ENCODE data around the gene MTTP.

Gene MTTP

DNA sequence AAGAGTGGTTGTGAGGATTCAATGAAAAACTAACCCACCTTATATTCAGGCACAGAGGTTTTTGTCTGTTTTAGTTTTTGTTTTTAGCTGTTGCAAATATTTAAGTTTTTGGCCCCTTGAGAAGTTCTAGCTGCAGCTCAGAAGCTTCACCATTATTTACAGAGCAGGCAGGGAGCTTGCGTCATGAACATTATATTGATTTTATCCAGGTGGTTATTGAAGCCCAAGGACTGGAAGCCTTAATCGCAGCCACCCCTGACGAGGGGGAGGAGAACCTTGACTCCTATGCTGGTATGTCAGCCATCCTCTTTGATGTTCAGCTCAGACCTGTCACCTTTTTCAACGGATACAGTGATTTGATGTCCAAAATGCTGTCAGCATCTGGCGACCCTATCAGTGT is 38.1 kb downstream of the MTTP start:
- TF ChIP-seq ZFX (IDR thresholded peaks at IDR 0.05; ENCODE audit: borderline replicate concordance) = no peak
- TF ChIP-seq, protein P1, sequence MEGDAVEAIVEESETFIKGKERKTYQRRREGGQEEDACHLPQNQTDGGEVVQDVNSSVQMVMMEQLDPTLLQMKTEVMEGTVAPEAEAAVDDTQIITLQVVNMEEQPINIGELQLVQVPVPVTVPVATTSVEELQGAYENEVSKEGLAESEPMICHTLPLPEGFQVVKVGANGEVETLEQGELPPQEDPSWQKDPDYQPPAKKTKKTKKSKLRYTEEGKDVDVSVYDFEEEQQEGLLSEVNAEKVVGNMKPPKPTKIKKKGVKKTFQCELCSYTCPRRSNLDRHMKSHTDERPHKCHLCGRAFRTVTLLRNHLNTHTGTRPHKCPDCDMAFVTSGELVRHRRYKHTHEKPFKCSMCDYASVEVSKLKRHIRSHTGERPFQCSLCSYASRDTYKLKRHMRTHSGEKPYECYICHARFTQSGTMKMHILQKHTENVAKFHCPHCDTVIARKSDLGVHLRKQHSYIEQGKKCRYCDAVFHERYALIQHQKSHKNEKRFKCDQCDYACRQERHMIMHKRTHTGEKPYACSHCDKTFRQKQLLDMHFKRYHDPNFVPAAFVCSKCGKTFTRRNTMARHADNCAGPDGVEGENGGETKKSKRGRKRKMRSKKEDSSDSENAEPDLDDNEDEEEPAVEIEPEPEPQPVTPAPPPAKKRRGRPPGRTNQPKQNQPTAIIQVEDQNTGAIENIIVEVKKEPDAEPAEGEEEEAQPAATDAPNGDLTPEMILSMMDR (IDR thresholded peaks at IDR 0.05) = no peak
- H3K27ac ChIP-seq = no peak overlapping the region

GRCh38 chr4:99614491-99614890 is 39.9 kb downstream of the MTTP start:
- H3K27ac ChIP-seq = no peak overlapping the region
- TF ChIP-seq, protein P1 (IDR thresholded peaks at IDR 0.05) = no peak
- no peak for TF ChIP-seq ZFX (IDR thresholded peaks at IDR 0.05; ENCODE audit: borderline replicate concordance)

GRCh38 chr4:99615170-99615820 is 40.7 kb downstream of the MTTP start:
- no peak for TF ChIP-seq ZFX (IDR thresholded peaks at IDR 0.05; ENCODE audit: borderline replicate concordance)
- TF ChIP-seq, protein P1 (IDR thresholded peaks at IDR 0.05) = no peak
- no peak overlapping the region for H3K27ac ChIP-seq

DNA sequence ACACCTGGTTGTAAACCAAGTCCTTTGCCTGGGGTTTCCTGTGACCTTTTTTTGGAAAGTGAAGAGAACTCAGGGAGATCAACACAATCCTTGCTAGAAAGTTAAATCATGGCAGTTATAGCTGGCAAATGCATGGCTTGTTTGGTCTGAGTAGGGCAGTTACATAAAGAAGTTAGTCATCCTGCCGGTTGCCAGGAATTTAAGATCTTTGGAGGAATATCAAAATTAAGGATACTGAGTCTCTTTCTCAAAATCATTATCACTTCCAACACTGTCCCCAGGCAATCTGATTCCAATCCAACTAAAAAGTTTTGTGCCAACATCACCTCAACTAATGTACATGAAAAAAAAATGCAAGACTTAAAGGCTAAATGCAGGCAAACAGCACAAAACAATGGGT is 42.8 kb downstream of the MTTP start:
- TF ChIP-seq ZFX (IDR thresholded peaks at IDR 0.05; ENCODE audit: borderline replicate concordance) = no peak
- TF ChIP-seq, protein P1 (IDR thresholded peaks at IDR 0.05) = no peak
- H3K27ac ChIP-seq = no peak overlapping the region

GRCh38 chr4:99622341-99622740 is 47.7 kb downstream of the MTTP start:
- no peak overlapping the region for H3K27ac ChIP-seq
- no peak for TF ChIP-seq ZFX (IDR thresholded peaks at IDR 0.05; ENCODE audit: borderline replicate concordance)

DNA sequence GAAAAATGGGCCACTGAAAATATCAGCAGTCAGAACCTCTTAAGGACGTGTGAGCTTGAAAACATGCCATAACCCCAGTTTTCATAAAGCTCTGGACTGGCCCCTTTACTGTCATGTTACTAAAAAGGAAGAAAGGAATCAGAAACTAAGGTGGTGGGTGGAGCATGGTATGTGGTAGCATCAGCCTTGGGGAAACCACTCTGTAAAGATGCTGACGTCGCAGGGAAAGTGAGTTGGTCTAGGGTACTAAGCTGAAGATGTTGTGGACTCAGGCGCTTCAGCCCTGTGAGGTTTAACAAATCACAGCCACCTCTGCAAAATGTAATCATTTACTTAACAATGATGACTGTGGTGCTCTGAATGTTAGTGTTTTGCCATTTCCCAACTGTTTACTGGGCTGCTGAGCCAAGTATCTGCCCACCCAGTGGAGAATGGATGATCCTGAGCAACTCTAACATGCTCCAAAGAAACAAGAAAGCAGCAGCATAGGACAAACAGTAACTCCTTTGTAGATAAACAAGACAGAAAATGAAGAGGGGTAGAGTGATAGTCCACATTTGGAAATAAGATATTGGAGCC is 49.6 kb downstream of the MTTP start:
- no peak for TF ChIP-seq ZFX (IDR thresholded peaks at IDR 0.05; ENCODE audit: borderline replicate concordance)
- TF ChIP-seq, protein P1 (IDR thresholded peaks at IDR 0.05) = no peak
- no peak overlapping the region for H3K27ac ChIP-seq

DNA sequence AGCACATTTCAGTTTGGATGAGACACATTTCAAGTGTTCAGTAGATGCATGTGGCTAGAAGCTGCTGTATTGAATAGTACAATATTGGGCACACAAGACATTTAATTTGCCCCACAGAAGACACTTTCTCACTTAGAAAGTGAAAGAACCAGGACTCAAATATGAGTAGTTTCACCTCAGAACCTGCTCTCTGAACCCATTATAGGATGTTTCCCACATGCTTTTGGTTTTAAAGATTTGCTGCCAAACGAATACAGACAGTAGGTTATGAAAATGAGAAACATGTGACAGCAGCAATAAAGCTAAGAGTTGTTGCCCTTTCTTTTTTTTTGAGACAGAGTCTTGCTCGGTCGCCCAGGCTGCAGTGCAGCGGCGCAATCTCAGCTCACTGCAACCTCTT is 50.7 kb downstream of the MTTP start:
- TF ChIP-seq, protein P1 (IDR thresholded peaks at IDR 0.05) = no peak
- no peak for TF ChIP-seq ZFX (IDR thresholded peaks at IDR 0.05; ENCODE audit: borderline replicate concordance)
- H3K27ac ChIP-seq = no peak overlapping the region
